ENCODE data around the gene SLFN5.
A peak's percentile ranks its signal among the peaks of the same experiment; 100 is the strongest.
"Not testable (repeated sequence)": the region's sequence is repeated elsewhere in the genome, so short reads cannot be mapped to it uniquely, and the experiment has no call there.

SLFN5 gene

DNA sequence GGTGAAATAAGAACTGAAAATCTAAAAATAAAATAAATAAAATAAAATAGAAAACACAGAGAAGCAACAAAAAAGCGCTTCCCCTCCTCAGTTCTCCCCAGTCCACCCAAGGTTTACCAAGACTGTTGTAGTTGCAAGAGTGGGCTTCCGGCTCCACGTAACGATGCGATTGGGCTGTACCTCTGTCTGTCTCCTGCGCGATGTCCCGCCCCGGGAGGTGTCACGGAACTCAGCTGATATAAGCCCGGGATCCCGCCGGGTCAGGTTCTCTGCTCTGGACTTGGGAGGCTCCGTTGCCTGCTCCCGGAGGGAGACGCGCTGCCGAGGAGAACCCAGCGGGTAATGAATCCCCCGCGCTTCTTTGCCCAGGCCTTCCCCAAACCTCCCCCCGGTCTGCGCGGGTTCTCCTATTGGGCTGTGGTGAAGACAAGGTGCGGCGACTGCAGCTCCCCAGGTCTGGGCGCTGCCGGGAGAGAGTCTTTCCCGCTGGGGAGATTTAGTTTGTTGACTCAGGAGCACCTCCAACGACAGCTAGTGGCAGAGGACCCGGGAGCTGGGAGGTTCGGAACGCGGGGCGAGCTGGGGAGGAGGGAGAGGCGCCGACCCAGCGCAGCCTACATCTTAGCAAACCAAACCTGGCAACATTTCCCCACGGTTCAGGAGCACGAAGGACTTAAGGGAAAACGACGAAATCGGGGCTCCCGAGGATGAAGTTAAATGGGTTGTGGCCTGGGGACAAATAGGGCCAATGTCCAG lies at the start of gene SLFN5:
Gene SLFN5, plus strand, starts transcription at position 268 of the 756 bp plus-strand sequence. CDS start 15,619 bp downstream, outside the sequence.
- peak; percentile 86 to 90 for DNase-seq (ENCODE audit: low read depth in 2 of 2)

- not testable (repeated sequence) for DNase-seq (ENCODE audit: low read depth in 2 of 2)
These were observed 48.9 kb upstream of the SLFN5 start, which contains the start of gene SLC35G3 for GRCh38 chr17:35194001-35194400. Gene SLC35G3, minus strand, starts transcription at chr17:35194393. Its CDS starts 86 bp downstream, at chr17:35194307.

GRCh38 chr17:35195062-35195461 lies 47.8 kb upstream of the SLFN5 start:
- not testable (repeated sequence) for DNase-seq (ENCODE audit: low read depth in 2 of 2)

GRCh38 chr17:35202582-35202981 lies 40.3 kb upstream of the SLFN5 start:
- not testable (repeated sequence) for DNase-seq (ENCODE audit: low read depth in 2 of 2)

GRCh38 chr17:35210741-35211140 lies 32.1 kb upstream of the SLFN5 start:
- DNase-seq (ENCODE audit: low read depth in 2 of 2), result no peak

- no peak for DNase-seq (ENCODE audit: low read depth in 2 of 2)
These were observed 30.2 kb upstream of the SLFN5 start for GRCh38 chr17:35212668-35213067.

GRCh38 chr17:35213412-35213940 lies 29.4 kb upstream of the SLFN5 start:
- DNase-seq (ENCODE audit: low read depth in 2 of 2), result no peak

DNA sequence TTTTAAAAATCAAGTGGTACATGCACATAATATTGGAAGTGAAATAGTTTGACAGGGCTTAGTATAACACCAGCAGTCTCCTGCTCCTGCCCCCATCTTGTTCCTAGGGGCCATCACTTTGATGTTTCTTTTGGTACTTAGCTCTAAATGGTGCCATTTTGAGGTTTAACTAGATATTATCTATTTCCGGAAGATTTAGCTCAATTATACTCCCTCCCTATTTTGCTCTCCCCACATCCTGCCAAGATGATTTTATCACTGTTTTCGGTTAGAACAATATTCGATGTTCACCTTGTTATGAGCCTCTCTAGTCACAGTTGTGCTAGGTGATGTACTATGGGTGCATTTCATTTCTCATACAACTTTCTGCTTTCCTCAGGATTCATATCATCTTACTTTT lies 28.7 kb upstream of the SLFN5 start:
- no peak for DNase-seq (ENCODE audit: low read depth in 2 of 2)

DNA sequence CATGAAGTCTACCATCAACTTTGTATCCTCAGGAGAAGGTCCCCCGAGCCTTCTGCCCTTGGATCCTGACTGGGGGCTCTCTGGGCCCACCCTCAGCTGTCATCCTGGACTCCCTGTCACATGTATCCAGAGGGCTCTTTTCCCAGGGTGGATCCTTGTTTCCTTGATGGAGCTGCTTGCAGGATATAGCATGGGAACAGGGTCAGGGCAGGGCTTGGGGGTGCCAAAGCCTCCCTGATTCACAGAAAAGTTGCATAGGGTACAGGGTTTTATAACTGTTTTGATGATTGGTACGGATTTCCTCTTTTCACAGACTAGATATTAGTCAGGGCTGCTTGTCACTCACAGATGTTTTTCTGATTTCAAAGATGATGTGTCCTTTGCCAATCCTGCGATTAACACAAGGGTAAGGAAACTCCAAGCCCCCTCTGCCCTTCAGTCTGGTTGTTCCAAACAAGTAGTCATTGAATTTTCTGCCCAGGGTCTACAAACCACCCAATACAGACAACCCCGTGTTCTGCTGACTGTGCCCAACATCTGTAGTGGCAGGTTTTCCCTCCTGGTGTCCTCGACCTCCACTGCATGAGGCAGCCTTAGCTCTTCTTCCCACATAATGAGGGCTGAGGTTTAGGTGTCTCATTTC lies 28.1 kb upstream of the SLFN5 start:
- DNase-seq (ENCODE audit: low read depth in 2 of 2), result peak in 1 of 2 donors; percentile 10

DNA sequence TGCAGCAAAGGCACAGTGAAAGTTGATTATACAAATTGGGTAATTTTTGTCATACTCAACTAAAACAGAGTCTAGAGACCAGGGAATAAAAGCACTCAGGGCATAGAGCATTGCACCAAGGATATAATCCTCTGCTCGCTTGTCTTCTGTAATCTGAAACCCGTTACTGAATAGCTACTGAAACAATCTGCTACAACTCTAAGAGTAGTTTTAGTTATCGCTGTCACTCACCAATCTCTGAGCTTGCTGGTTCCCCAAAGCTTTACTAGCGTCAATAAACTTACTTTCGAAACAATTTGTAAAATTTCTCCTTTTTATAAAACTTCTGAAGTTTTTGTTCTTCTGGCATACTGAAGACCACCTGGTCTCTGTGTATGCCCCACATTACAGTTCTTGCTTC lies 25.8 kb upstream of the SLFN5 start:
- DNase-seq (ENCODE audit: low read depth in 2 of 2), result no peak

GRCh38 chr17:35218915-35219314 lies 24.0 kb upstream of the SLFN5 start:
- no peak for DNase-seq (ENCODE audit: low read depth in 2 of 2)

GRCh38 chr17:35222452-35222851 lies 20.4 kb upstream of the SLFN5 start:
- DNase-seq (ENCODE audit: low read depth in 2 of 2), result no peak

DNA sequence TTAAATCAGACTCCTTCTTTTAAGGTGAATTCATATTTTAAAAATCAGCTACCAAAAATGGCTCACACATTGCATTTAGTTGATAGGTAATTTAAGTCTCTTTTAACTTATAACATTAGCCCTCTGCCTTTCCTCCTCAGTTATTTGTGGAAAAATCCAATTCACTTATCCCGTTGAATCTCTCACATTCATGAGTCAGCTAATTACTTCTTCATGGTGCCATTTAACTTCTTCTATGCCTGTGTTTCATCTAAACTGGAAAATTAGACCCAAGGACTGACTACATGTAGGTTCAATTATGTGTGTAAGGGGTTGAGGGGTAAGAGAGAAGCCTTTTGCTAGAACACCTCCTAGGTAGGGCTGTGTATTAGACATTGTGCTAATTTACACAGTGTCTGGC lies 18.4 kb upstream of the SLFN5 start:
- no peak for DNase-seq (ENCODE audit: low read depth in 2 of 2)

DNA sequence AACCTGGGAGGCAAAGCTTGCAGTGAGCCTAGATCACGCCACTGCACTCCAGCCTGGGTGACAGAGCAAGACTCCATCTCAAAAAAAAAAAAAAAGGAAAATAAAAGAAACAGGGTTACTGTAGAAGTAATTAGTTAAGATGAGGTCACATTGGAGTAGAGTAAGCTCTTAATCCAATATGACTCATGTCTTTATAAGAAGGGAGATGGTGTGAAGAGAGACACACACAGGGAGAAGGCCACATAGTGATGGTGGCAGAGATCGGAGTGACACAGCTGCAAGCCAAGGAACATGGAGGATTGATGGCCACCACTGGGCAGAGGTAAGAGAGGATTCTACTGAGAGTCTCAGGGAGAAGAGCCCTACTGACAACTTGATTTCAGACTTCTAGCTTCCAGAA lies 15.3 kb upstream of the SLFN5 start:
- DNase-seq (ENCODE audit: low read depth in 2 of 2), result no peak

- DNase-seq (ENCODE audit: low read depth in 2 of 2), result no peak
These were observed 13.2 kb upstream of the SLFN5 start for GRCh38 chr17:35229638-35230037.

GRCh38 chr17:35234315-35234714 lies 8.6 kb upstream of the SLFN5 start:
- not testable (repeated sequence) for DNase-seq (ENCODE audit: low read depth in 2 of 2)

DNA sequence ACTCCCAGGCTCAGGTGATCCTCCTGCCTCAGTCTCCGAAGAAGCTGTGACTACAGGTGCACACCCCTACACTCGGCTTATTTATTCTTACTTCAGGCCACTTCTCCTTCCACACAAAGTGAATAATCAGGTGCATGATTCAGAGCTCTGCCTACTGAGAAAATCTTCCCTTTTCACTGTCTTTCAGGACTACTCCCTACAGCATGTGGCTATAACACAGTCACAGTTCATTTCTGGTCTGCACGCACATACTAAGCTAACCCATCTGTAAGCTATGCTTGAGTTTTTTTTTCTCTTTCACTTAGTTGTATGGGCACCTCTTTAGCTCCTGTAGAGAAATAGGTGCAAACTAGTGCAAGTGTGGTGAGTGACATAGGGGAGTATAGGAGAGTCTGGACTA lies 7.6 kb upstream of the SLFN5 start:
- DNase-seq (ENCODE audit: low read depth in 2 of 2), result no peak

- DNase-seq (ENCODE audit: low read depth in 2 of 2), result no peak
These were observed 7.0 kb upstream of the SLFN5 start for GRCh38 chr17:35235917-35236316.

DNA sequence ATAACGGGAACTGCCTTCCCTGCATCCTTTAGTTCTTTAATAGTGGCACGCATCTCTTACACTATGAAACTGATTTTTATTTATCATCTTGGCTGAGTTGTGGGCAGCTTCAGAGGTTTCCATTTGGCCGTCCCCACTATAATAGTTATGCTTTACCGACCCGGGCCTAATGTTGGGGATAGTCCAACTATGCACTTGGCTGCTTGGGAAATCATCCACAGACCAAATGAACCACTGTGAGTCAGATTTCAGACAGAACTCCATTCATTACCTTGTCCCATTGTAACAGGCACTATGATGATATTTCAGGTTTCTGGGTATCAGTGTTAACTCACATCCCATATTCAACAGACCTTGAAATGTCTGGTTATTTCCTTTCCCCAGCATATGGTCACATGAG lies 6.1 kb upstream of the SLFN5 start:
- DNase-seq (ENCODE audit: low read depth in 2 of 2), result no peak

DNA sequence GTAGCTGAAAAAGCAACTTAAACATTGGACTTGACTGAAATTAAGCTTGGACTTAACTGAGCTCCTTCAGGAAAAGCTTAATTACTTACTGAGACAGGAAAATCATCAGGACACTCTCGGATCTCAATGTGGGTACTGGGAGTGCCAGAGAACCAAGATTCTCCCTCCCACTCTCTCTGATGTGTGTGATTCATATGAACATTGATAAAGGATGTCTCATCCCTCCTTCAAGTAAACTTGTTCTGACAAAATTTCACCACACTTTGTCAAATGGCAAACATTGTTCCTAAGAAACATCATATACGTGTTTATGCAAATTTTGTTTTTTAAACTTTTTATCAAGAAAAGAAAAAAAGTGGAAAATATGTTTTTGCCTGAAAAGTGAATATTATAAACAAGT lies 4.1 kb upstream of the SLFN5 start:
- DNase-seq (ENCODE audit: low read depth in 2 of 2), result no peak

- no peak for DNase-seq (ENCODE audit: low read depth in 2 of 2)
These were observed 3.0 kb upstream of the SLFN5 start for GRCh38 chr17:35239823-35240222.

- DNase-seq (ENCODE audit: low read depth in 2 of 2), result no peak
These were observed 2.0 kb upstream of the SLFN5 start for GRCh38 chr17:35240861-35241260.

DNA sequence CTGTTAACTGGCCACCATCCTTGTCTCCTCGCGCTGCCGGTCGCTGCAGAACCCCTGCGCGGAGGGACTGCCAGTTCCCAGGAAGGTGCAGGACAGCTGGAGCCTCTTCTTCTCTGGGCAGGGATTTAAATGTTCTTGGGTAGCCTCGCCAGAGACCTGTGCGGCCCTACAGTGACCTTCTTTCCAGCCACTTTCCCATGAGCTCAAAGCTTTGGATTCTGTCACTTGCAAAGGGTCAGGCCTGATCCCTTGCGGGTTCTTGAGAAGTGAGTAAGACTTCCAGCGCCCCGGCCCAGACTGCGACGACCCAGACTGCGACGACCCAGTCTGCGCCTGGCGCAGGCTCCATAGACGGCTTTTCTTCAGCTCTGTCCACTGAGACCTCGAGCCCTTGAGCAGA lies 1.4 kb upstream of the SLFN5 start:
- DNase-seq (ENCODE audit: low read depth in 2 of 2), result no peak
